HepG2 (cell line): ENCODE data around the gene IRX2. TPM values are rescaled to one million over a fixed set of nuclear protein-coding genes. Genes with fewer than 3 reads are reported as not detected.

Source experiments
- ATAC-seq: fragments of 200-7000 bp; cut with Tn5 transposase; 3 replicates; pipeline ENCODE4 v1.9.1; 2020; ENCODE audit warnings: mild to moderate bottlenecking, moderate library complexity
- BruUV-seq: library from RNA; stranded (reverse); fragments of 400-500 nt; replicated peaks from 2 replicates; lab custom pipeline; 2021; lab: Mats Ljungman, UMichigan
- CTCF ChIA-PET: fragments of 300-600 bp; formaldehyde crosslinking; extraction: SDS; loops from one replicate; lab custom pipeline; 2021; ENCODE audit warnings: low total read pairs, inconsistent platforms, low intra/inter-chr PET ratio; lab: Yijun Ruan, JAX
- POLR2A ChIA-PET: fragments of 350-600 bp; sonication (Branson Sonifier 250); formaldehyde crosslinking; loops from one replicate; lab custom pipeline; 2020; ENCODE audit warnings: antibody characterized with exemption, inconsistent platforms; lab: Yijun Ruan, JAX
- DNase-seq: peaks from one replicate; pipeline ENCODE4 v3.0.0-alpha.2; 2015; ENCODE audit warnings: low spot score
- FAIRE-seq: peaks from 3 replicates; lab custom pipeline; 2011; peaks lifted over from hg19 to GRCh38; lab: Jason Lieb, UNC
- H2AFZ ChIP-seq: one replicate; pipeline ENCODE4 v1.6.1; 2011; ENCODE audit warnings: low read length, inconsistent platforms
- H3K27ac ChIP-seq: fragments of 300-600 bp; 3 replicates; pipeline ENCODE4 v1.8.0; 2011; ENCODE audit warnings: mixed run types, mild to moderate bottlenecking, mixed read lengths, low read length, inconsistent platforms; ENCODE audit not compliant: insufficient read depth; ENCODE audit errors: extremely low read length
- H3K27me3 ChIP-seq, 2 experiments: fragments of 200-600 bp in 1 of 2; 2 replicates in 1 of 2; 3 replicates in 1 of 2; pipeline versions ENCODE4 v1.6.0 to v1.8.0; 2011; ENCODE audit warnings: low read length in 2 of 2, mild to moderate bottlenecking in 2 of 2, moderate library complexity in 2 of 2, inconsistent platforms in 1 of 2; ENCODE audit not compliant: insufficient read depth in 2 of 2, control insufficient read depth in 1 of 2
- H3K36me3 ChIP-seq, 2 experiments: fragments of 200-600 bp in 1 of 2; replicated peaks in 1 of 2; 2 replicates in 1 of 2; 3 replicates in 1 of 2; pipeline versions ENCODE4 v1.5.1 to v1.8.0; 2011; ENCODE audit warnings: low read length in 2 of 2, inconsistent platforms in 1 of 2; ENCODE audit not compliant: insufficient read depth in 2 of 2, control insufficient read depth in 1 of 2
- H3K4me1 ChIP-seq: 2 replicates; pipeline ENCODE4 v1.5.1; 2012; ENCODE audit warnings: low read length, inconsistent platforms; ENCODE audit not compliant: insufficient read depth
- H3K4me2 ChIP-seq: 2 replicates; pipeline ENCODE4 v1.6.0; 2011; ENCODE audit warnings: low read depth, low read length, inconsistent platforms
- H3K4me3 ChIP-seq, 3 experiments: fragments of 200-600 bp in 1 of 3; sonication (generic), shearing (Covaris generic) in 1 of 3; replicated peaks in 1 of 3; 2 replicates each; pipeline ENCODE4 v1.5.1; 2011 to 2016; ENCODE audit warnings: low read length in 3 of 3, inconsistent platforms in 2 of 3, low read depth in 2 of 3, mild to moderate bottlenecking in 2 of 3, control low read depth in 1 of 3, mixed read lengths in 1 of 3; ENCODE audit not compliant: insufficient read depth in 1 of 3
- H3K79me2 ChIP-seq: one replicate; pipeline ENCODE4 v1.6.1; 2011; ENCODE audit warnings: low read length, inconsistent platforms; ENCODE audit not compliant: insufficient read depth
- H3K9ac ChIP-seq: 2 replicates; pipeline ENCODE4 v1.6.0; 2011; ENCODE audit warnings: mild to moderate bottlenecking, low read depth, low read length, inconsistent platforms; ENCODE audit not compliant: insufficient read depth
- H3K9me3 ChIP-seq: 2 replicates; pipeline ENCODE4 v1.5.1; 2012; ENCODE audit warnings: mild to moderate bottlenecking, low read length
- H4K20me1 ChIP-seq: 2 replicates; pipeline ENCODE4 v1.6.0; 2011; ENCODE audit warnings: inconsistent platforms, mild to moderate bottlenecking, low read length, moderate library complexity; ENCODE audit not compliant: insufficient read depth
- ARNT2 ChIP-seq: sonication (generic); formaldehyde crosslinking; IDR thresholded peaks from 2 replicates; pipeline ENCODE4 v1.8.0; 2022; ENCODE audit warnings: mild to moderate bottlenecking, low read depth, missing genetic modification reagents, moderate library complexity
- CCDC6 ChIP-seq: sonication (generic); formaldehyde crosslinking; IDR thresholded peaks from 2 replicates; pipeline ENCODE4 v1.8.1; 2022; ENCODE audit warnings: mild to moderate bottlenecking, missing genetic modification reagents, moderate library complexity
- DPF2 ChIP-seq: sonication (generic); formaldehyde crosslinking; IDR thresholded peaks from 2 replicates; pipeline ENCODE4 v1.4.0; 2020; ENCODE audit warnings: mild to moderate bottlenecking, low read depth, missing genetic modification reagents, borderline replicate concordance
- MAF1 ChIP-seq: sonication (generic); formaldehyde crosslinking; IDR thresholded peaks from 2 replicates; pipeline ENCODE4 v1.5.0; 2020; ENCODE audit warnings: missing genetic modification reagents, borderline replicate concordance
- MAFF ChIP-seq: IDR thresholded peaks from 2 replicates; pipeline ENCODE4 v1.6.1; 2011; ENCODE audit warnings: low read depth, low read length, improper control_type of control experiment
- MAFK ChIP-seq, 2 experiments: IDR thresholded peaks in 1 of 2; conservative IDR thresholded peaks in 1 of 2; 2 replicates each; pipeline ENCODE4 v1.6.1; 2011; ENCODE audit warnings: improper control_type of control experiment in 2 of 2, low read length in 2 of 2
- MLX ChIP-seq: IDR thresholded peaks from 2 replicates; pipeline ENCODE4 v1.6.1; 2016
- MYC ChIP-seq: sonication (generic); formaldehyde crosslinking; IDR thresholded peaks from 2 replicates; pipeline ENCODE4 v1.9.0; 2021; ENCODE audit warnings: missing genetic modification reagents, borderline replicate concordance
- NFE2L1 ChIP-seq: sonication (generic); formaldehyde crosslinking; IDR thresholded peaks from 2 replicates; pipeline ENCODE4 v1.4.0; 2020; ENCODE audit warnings: missing genetic modification reagents, mild to moderate bottlenecking, borderline replicate concordance
- SIN3A ChIP-seq: IDR thresholded peaks from 2 replicates; pipeline ENCODE4 v1.6.1; 2011; ENCODE audit warnings: low read depth, mild to moderate bottlenecking, control low read depth, low read length, borderline replicate concordance
- ZMYM2 ChIP-seq: sonication (generic); formaldehyde crosslinking; IDR thresholded peaks from 2 replicates; pipeline ENCODE4 v1.8.0; 2022; ENCODE audit warnings: mild to moderate bottlenecking, missing genetic modification reagents
- ZNF674 ChIP-seq: sonication (generic); formaldehyde crosslinking; IDR thresholded peaks from 2 replicates; pipeline ENCODE4 v1.5.0; 2020; ENCODE audit warnings: low read depth, mild to moderate bottlenecking, missing genetic modification reagents
- ZNF704 ChIP-seq: sonication (generic); formaldehyde crosslinking; IDR thresholded peaks from 2 replicates; pipeline ENCODE4 v1.8.1; 2023; ENCODE audit warnings: mild to moderate bottlenecking, inconsistent platforms, moderate library complexity, missing genetic modification reagents, borderline replicate concordance
- WGBS: methylation state at CpG from one replicate; pipeline ENCODE4 v1.1.6; 2017; ENCODE audit warnings: low lambda C conversion rate; 5-methylcytosine and 5-hydroxymethylcytosine counted together
- in situ Hi-C: cut with HindIII; loops from 2 replicates; pipeline ENCODE4 v1.10.0; 2017; ENCODE audit warnings: low pct_unique_long_range_greater_than_20kb; ENCODE audit not compliant: extremely low pct_ligation_motif_present
- intact Hi-C: fragments of 100-400 bp; cut with micrococcal nuclease; formaldehyde crosslinking; loops from one replicate; pipeline ENCODE4 v1.10.0; 2022; ENCODE audit not compliant: unreplicated experiment
- polyA plus RNA-seq, 8 experiments: library from polyadenylated mRNA; depleted of rRNA in 3 of 8; stranded (reverse) in 7 of 8; unstranded in 1 of 8; fragments of >200 nt; fragmentation: Illumina TruSeq in 4 of 8; extraction: Trizol in 4 of 8; gene quantifications; 2 replicates each; pipeline versions ENCODE4 v1.2.1 to v1.2.3, GENCODE V29; 2011 to 2016; ENCODE audit warnings: low read depth in 4 of 8, missing spikeins in 1 of 8, mixed read lengths in 1 of 8; ENCODE audit not compliant: insufficient read depth in 1 of 8
- total RNA-seq, 5 experiments: library from RNA; depleted of rRNA; stranded (reverse); fragments of >200 nt; fragmentation: Illumina TruSeq; extraction: Trizol; gene quantifications; 2 replicates each; pipeline ENCODE4 v1.2.3, GENCODE V29; 2016; ENCODE audit warnings: low read depth in 1 of 5

The IRX2 gene
- total and polyA plus RNA-seq, 2 of the 13 experiments (the other 11 are each of a cell fraction or from before 2014, with no cell fraction given): not detected

GRCh38 chr5:2776337-2777302 is 25.1 kb upstream of the IRX2 start:
- Histone ChIP-seq H3K4me3 (no peak overlapping the region), H3K27ac (no peak overlapping the region), H4K20me1 (no peaks in the 10 kb centered on the region), H3K4me1 (no peaks in the 10 kb centered on the region), H2AFZ (no peak overlapping the region), H3K36me3 (no peaks in the 10 kb centered on the region), H3K4me2 (no peak overlapping the region), H3K9ac (no peak overlapping the region), H3K79me2 (no peaks in the 10 kb centered on the region), H3K9me3 (no peaks in the 10 kb centered on the region), H3K27me3 (peaks cover 0 to 12% of the 10 kb centered on the region in 2 experiments; a peak in 4 of 5 replicates)
- POLR2A ChIA-PET: no interaction called here
- BruUV-seq: no TSS peak
- in situ Hi-C loops (no loop called here), intact Hi-C loops (no loop called here)
- 33% methylated on average over 19 of the region's 20 CpGs for WGBS
- no peak for ATAC-seq
- no peak for TF ChIP-seq CCDC6 (CRISPR knock-in tag)
- TF ChIP-seq SIN3A: no peak
- TF ChIP-seq MAFF: peak; percentile 80
- peak; percentile 77 to 88 for TF ChIP-seq MAFK (conservative IDR thresholded peaks at IDR 0.05 in 1 of 2, IDR thresholded peaks at IDR 0.05 in 1 of 2; ENCODE audit: low read length in 2 of 2)
- CTCF ChIA-PET: no interaction called here
- FAIRE-seq: no peak
- DNase-seq: no peak

GRCh38 chr5:2773327-2773726 is 21.9 kb upstream of the IRX2 start:
- Histone ChIP-seq H3K4me3 (no peak overlapping the region), H3K27ac (no peak overlapping the region), H2AFZ (no peak overlapping the region), H3K79me2 (no peaks in the 10 kb centered on the region), H4K20me1 (no peaks in the 10 kb centered on the region), H3K36me3 (no peaks in the 10 kb centered on the region), H3K4me2 (no peak overlapping the region), H3K9ac (no peak overlapping the region), H3K9me3 (no peaks in the 10 kb centered on the region), H3K27me3 (peaks cover 0 to 12% of the 10 kb centered on the region in 2 experiments; a peak in 3 of 5 replicates), H3K4me1 (no peaks in the 10 kb centered on the region)
- intact Hi-C loops (no loop called here), in situ Hi-C loops (no loop called here)
- ChIA-PET POLR2A (no interaction called here), CTCF (no interaction called here)
- DNase-seq (no peak), FAIRE-seq (no peak), ATAC-seq (no peak)
- no TSS peak for BruUV-seq
- WGBS: 3% methylated on average over 6 of the region's 6 CpGs
- no peak for TF ChIP-seq ZNF704
- no peak for TF ChIP-seq ZMYM2
- no peak for TF ChIP-seq NFE2L1 (CRISPR knock-in tag)
- TF ChIP-seq MYC: no peak
- no peak for TF ChIP-seq ZNF674 (CRISPR knock-in tag)
- TF ChIP-seq MLX (CRISPR knock-in tag): no peak
- no peak for TF ChIP-seq ARNT2 (CRISPR knock-in tag)
- TF ChIP-seq DPF2 (CRISPR knock-in tag): no peak
- no peak for TF ChIP-seq MAF1 (CRISPR knock-in tag)
